HG03095 (cell line): ENCODE measurements around the gene CST9.
"Not testable (repeated sequence)": the region's sequence is repeated elsewhere in the genome, so short reads cannot be mapped to it uniquely, and the experiment has no call there.

Experiments
- ATAC-seq: cut with Tn5 transposase; IDR thresholded peaks from one replicate; pipeline ENCODE4 v1.9.1; 2021; ENCODE audit warnings: moderate library complexity; ENCODE audit not compliant: unreplicated experiment

The CST9 gene

DNA sequence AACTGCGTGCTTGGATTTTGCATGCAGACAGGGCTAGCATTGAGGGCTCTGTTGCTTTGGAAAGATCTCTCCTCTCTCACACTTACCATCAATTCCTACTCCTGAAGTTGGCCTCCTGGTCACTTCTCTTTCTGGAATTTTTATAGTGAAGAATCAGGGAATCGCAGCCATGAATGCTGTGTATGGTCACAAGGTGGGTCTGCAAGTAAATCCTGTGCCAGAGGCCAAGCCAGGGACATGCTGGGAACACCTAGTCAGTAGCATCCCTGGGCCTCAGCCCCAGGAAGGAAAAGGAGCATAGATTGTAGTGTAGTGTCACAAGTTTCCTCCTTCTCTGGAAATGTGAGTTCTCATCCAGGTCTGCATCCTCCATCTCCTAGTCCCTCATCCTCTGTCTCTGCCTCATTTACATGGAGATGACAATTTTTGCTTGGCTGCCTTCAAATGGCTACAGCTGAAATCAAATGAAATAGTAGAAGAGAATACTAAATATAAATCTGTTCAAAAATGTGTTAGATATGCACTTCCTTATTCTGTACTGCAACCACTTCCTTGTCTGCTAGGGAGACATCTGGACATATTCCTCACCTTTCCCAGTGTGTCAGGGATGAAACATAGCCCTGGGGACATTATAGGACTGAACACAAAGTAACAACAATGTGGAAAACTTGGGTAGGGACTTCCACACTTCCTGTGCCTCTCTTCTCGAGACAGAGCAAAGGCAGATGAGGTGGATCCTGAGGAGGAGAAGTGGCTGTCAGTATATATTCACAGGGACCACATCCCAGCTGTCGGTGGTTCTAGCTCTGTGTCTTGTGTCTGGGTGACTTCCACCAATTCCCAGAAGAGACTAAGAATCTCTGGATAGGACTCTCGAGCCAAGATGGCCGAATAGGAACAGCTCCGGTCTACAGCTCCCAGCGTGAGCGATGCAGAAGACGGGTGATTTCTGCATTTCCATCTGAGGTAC, 17.0 kb downstream of the CST9 start:
- ATAC-seq = no peak

DNA sequence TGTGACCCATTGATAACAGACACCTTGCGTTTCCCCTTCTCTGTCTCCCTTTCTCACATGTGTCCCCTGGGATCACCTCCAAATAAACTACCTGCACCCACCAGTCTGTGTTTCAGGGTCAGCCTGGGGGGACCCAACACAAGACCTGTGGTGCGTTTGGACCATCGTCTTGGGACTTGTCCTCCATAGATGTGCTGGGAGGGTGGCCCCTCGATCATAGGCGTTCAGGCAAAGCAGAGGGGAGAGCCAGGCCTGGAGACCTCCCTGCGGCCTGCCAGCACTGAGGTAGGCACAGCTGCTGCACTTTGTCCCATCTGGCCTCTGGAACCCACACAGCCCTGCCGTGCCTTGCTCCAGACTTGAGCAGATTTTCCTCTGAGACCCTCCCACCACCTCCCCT, 18.1 kb downstream of the CST9 start:
- no peak for ATAC-seq

DNA sequence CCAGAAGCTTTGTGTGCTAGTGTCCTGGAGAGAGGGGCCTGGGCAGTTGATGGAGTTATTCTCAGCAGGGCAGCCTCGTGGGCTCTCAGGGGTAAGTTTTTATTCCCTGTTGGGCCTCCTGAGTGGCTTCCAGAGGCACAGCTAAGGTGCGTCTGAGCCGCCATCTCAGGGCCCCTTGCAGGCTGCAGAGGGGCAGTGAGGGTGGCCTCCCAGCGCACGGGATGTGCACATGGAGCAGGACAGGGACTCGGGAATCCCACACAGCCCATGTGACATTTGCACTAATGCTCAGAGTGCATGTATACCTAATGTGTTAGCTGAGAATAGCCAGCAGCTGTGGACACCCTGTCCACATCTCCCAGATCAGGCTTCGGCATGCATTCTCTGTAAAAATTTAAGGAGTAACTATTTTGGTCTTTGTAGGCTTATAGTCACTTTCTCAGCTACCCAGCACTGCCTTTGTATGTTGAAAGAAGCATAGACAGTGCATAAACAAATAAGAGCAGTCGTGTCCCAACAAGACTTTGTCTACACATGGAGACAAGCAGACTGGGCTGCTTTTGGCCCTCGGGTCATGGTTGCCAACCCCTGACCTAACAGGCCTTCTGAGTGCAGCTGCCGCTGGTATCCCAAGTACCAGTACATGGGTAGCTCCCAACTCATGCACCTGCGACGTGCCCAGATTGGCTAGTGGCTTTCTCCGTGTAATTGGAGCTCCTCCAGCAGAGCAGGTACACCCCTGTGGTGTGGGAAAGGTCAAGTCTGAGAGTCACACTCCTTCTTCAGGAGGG, 18.8 kb downstream of the CST9 start:
- no peak for ATAC-seq

DNA sequence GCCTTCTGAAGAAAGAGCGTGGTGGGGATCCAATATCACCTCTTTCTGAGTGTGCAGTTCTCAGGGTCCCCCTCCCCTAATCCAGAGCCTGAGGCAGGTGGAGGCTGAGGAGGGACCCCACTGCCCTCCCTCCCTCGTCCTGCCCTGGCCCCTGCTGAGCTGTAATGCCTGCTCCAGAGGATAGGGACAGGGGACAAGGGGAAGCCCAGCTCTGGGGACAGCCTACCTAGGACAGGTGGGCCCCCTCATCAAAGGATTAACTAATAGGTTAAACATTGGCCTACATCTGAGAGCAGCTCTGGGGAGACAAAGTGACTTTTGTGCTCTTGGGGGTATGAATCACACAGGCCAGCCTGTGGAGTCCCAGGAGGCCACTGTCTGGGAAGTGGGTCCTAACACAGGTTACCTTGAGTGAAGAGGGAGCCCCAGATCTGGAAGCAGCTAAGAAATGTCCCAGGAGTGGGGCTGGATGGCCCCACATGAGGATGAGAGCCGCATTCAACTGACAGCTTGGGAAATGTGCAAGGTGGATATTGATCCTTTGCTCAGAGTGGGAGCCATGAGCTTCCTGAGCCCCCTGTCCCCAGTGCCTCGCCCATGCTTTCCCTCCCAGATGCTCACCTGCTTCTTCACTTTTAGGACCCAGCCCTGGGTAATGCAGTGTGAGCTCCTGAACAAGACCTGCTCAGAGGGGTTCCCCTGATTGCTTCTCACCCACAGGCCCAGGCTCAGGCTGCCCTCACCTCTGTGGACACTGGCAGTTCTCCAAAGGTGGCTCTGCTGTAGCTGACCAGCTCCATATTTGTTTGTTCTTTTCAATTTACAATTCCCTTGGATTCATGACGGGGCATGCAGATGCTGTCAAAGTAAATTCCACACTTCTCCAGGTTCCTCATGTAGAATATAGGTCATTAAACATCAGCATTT, 19.6 kb downstream of the CST9 start:
- ATAC-seq = no peak

DNA sequence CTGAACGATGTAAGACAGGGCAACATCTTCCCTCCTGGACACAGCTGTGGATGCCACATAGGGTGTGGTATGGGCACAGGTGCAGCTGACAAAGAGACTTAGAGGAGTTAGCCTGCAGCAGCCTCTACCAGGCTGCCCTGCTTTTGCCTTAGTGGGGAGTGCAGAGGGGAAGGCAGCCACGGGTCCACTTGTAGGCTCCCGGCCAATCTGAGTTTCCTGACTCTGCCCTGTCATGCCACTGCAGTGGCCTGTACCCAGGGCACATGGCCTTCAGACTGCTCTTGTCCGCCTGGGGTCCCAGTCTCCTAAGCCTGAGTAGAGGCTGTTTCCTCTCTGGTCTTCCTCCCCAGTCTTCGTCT, 20.3 kb downstream of the CST9 start:
- no peak for ATAC-seq

DNA sequence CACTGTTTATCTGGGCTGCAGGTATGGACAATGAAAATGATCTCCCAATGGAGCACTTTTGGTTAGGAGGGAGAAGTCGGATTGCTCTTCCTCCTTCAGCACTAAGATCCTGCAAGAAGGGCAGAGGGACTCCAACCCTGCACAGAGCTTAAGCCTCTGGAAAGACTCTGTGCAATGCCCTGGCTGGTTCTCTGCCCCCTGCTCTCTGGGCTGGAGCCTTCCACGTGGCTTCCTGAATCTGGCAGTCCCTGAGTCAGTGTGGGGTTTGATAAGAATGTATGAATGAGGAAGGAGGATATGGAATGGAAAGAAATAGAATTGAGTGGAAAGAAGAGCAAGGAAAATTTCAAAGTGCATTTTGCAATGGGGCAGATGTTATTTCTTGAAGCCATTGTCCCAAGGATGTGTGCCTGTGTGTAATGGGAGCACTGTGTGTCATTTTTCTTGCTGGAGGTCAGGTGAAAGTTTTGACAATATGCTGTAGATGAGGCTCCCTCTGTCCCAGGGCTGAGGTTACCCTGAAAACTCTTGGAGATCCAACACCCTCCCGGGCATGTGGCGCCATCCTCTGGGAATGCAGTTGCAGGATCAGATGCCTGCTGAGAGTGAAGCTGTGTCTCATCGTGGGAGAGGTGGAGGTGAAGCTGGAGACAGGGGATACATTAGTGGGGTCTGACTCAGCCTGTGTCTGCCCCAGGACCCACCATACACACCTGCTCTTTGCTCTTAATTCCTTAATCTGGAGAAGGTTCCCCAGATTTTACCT, 21.1 kb downstream of the CST9 start:
- ATAC-seq = no peak

DNA sequence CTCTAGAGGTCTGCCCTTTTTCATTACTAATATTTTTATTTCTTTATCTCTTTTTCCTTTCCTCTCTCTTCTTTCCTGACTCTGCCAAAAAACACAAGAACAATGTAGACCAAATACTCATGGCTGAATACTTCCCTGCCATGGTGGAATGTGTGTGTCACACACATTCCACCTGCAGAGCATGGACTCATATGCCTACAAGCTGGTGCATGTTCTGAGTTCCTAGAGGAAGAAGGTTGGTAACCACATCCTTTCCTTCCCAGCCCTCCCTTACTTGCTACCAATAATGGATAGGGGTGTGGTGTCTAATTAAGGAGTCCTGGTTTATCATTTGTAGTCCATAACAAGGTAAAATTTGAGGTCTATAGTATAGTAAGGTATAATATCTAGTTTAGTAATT, 22.2 kb downstream of the CST9 start:
- ATAC-seq = no peak

DNA sequence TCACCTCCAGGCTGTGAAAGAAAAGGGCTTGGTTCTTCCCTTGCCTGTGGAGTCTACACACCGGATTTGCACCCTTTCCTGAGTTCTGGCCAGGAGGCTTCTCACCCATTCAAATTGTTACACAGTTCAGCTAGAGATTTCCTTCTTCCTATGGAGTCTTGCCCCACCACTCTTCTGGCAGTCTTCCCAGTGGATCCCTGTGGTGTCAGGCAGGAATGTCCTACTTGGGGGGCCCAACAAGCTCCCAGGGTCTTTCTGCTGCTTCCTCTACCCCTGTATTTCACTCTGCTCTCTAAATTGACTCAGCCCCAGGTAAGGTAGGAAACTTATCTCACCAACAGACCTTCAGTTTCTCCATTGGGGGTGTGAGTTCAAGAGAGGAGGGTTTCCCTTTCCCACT, 23.4 kb downstream of the CST9 start:
- ATAC-seq = no peak

DNA sequence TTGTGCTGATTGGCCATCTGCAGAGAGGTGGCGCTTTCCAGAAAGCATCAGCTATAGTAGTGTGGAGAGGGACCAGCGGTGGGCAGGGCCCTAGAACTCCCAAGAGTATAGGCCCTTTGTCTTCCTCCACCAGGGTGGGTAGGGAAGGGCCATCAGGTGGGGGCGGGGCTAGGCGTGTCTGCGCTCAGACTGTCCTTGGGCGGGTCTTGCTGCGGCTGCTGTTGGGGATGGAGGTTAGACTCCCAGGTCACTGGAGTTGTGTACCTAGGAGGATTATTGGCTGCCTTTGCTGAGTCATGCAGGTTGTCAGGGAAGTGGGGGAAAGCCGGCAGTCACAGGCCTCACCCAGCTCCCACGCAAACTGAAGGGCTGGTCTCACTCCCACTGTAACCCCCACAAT, 23.9 kb downstream of the CST9 start:
- ATAC-seq = not testable (repeated sequence)

DNA sequence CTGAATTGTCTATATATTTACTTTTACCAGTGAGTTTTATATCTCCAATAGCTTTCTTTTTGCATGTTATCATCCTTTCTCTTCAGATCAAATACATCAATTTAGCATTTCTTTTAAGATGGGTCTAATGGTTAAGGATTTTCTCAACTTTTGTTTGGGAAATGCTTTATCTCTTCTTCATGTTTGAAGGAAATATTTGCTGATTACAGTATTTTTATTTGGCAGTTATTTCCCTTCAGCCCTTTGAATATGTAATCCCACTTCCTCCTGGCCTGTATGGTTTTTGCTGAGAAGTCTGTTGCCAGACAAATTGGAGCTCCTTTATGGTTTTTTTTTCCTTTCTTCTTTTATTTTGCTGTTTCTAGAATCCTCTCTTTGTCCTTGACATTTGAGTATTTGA, 30.7 kb downstream of the CST9 start:
- ATAC-seq = no peak

DNA sequence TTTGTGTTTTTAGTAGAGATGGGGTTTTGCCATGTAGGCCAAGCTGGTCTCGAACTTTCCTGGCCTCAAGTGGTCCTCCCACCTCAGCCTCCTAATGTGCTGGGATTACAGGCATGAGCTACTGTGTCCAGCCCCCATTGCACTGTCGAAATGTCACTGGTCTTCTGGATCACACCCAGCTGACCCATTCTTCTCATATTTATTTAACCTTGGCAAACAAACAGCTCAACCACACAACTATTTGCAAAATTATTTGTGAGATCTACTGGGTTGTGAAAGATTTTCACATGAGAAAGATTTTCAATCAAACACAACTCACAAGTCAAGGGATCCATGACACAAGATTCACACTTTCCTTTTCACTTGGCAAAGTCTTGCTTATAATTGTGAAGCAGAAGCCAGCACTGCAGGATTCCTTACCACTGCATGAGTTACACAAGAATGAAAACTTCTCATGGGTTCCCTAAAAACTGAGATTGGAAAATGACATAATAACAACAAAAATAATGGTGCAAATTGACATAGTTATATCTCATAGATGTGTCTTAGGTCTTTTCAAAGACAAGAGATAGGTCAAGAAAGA, 35.4 kb downstream of the CST9 start:
- no peak for ATAC-seq

DNA sequence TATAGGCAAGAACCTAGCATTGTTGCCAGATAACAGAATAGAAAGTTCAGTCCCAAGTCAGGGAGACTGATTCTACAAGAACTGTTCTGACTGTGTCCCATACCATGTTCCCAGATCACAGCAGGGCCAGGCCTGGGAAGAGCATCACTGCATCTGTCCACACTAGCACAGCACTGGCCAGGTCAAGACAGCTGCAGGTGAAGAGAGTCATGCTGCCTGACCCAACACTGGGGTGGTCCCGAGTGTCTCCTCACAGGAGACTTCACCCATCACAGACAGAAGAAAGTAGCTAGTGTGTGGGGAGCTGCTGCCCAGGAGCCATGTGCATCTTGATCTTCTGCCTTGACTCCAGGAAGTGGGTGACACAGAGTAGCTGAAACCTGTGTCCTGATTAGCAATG, 36.1 kb downstream of the CST9 start:
- ATAC-seq = no peak

DNA sequence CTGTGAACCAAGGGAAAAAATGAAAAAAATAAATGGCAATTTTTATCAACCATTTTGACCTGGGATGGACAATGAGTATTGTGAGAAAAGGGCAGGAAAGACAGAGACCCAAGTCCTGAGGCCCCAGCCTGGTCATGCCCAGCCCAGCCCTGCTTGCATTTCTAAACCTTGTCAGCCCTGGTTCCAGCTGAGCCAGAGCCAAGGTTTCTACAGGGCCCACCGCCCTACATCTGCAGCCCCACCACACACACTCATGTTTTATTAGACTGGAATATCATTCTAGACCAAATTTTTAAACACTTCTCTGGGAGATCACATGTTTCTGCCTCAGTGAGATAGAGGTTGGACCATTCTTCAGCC, 36.8 kb downstream of the CST9 start:
- no peak for ATAC-seq

DNA sequence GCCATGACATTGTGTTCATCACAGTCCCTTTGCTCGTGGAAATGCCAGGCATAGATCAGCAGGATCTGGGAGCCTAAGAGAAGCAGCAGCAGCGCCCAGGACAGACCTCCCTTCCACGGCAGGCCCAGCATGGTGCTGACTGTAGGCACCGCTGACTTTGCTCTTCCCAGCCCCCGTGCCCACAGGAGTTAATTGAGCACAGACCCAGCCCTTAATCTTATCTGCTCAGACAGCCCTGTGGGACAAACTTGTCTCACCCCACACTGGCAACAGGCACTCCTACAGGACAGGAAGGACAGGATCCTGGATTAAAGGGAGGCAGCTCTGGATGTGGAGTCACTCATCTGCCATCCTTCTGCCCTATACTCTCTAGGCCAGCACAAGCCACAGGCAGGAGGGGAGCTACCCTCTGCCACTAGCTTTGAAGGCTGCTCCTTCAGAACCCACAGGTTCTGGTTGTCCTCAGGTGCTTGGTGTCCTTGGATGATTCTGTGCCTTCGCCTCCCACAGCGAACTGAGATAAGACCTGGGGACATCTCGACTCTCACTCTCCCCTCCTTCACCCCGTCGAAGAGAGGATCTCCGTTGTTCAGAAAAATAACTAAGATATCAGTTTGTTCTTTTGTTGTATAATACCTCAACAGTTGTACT, 37.3 kb downstream of the CST9 start, which contains the start of gene CST9L:
TSS of gene CST9L (minus strand) at position 165 of the 651 bp plus-strand sequence. CDS start at position 131, 34 bp downstream.
- ATAC-seq = no peak

DNA sequence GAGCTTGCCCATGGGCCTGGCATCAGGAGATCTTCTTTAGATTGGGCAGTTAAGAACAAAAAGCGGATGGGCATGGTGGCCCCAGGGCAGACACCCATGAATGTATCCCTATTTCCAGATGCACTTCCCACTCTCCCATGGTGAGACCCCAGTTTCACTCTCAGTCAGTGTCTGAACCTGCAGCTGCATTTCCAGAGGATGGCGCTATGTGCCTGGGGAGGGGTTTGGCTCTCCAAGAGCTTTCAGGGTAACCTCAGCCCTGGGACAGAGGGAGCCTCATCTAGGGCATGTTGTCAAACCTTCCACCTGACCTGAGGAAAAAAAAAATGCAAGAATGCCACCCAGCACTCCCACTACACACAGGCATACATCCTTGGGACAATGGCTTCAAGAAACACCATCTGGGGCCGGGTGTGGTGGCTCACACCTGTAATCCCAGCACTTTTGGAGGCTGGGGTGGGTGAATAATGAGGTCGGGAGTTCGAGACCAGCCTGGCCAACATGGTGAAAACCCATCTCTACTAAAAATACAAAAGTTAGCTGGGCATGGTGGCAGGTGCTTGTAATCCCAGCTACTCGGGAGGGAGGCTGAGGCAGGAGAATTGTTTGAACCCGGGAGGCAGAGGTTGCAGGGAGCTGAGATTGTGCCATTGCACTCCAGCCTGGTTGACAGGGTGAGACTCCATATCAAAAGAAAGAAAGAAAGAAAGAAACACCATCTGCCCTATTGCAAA, 39.4 kb downstream of the CST9 start:
- no peak for ATAC-seq

DNA sequence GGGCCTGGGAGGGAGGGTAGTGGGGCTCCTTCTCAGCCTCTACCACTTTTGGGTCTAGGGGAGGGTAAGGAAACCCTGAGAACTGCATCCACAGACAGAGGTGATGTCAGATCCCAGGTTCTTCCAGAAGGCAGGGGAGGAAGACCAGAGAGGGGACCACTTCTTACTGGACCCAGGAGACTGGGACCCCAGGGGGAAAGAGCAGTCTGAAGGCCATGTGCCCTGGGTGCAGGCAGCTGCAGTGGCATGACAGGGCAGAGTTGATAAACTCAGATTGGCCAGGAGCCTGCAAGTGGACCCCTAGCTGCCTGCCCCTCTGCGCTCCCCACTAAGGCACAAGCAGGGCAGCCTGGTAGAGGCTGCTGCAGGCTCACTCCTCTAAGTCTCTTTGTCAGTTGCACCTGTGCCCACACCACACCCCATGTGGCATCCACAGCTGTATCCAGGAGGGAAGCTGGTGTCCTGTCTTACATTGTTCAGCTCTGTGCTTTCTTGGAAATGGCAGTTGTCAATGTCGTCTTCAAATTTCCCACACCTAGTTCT, 40.1 kb downstream of the CST9 start:
- ATAC-seq = no peak

DNA sequence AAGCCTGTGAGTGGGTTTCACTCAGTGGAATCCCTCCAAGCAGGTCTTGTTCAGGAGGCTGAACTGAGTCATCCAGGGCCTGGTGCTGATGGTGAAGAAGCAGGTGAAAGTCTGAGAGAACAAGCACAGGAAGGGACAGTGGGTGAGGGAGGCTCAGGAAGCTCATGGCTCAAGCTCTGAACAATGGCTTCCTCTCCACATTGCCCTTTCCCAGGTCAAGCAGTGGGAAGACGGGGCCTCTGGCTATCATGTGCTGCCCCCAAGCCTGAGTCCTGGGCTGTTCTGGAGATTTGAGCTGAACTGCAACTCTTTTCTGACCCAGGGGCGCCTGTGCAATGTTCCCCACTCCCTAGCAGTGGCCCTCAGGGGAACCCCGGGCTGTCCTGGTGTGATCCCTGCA, 40.8 kb downstream of the CST9 start:
- no peak for ATAC-seq

DNA sequence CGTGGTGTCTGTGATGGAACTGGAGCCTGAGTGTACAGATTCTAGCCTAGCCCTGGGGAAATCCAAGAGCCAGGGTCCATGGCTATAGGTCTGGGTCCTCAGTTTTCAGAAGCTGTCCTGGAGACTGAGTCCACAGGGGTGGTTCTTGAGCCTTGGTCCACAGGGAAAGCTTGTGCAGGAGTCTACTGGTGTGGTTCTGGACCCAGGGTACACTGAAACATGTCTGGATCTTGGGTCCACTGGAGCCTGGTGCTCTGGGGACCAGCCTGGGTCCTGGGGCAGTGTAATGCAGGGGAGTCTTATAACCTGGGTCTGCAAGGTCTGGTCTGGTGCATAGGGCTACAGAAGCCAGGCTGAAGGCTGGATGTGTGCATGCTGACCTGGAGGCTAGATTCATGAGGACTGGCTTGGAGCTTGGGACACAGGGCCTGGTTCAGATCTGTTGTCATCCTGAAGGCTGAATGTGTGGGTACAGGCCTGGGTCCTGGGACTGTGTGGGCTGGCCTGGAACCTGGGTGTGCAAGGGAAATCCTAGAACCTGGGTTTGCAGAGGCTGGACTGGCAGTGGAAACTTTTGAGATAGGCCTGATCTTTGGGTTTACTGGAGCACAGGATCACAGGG, 42.9 kb downstream of the CST9 start:
- ATAC-seq = no peak
